Measurements from ENCODE around the gene FGF18.

GRCh38 chr5:171453056-171453725, 33.7 kb downstream of the FGF18 start:
- TF ChIP-seq CTCF (IDR thresholded peaks at IDR 0.05): no peak
- TF ChIP-seq POLR2AphosphoS5 (IDR thresholded peaks at IDR 0.05; ENCODE audit: low read depth, low read length): no peak
- no peak for TF ChIP-seq REST (IDR thresholded peaks at IDR 0.05; ENCODE audit: insufficient read depth in 1 of 2, low read depth in 2 of 2, low read length in 1 of 2)

All from Panc1 (cell line).